Stimulated activated CD8-positive, alpha-beta memory T cell treated with anti-CD3 and anti-CD28 coated beads, Interleukin-7, amount 100 ng/mL, for 1 hour (primary cell): Measurements from ENCODE around the gene CRYBG1.
A peak's percentile ranks its signal among the peaks of the same experiment; 100 is the strongest.
"Not testable (repeated sequence)": the region's sequence is repeated elsewhere in the genome, so short reads cannot be mapped to it uniquely, and the experiment has no call there.

Experiments used
- DNase-seq, 2 donors: peaks; one replicate each; pipeline ENCODE4 v3.0.0-alpha.2; 2020; ENCODE audit warnings: low read depth in 2 of 2

CRYBG1 gene

DNA sequence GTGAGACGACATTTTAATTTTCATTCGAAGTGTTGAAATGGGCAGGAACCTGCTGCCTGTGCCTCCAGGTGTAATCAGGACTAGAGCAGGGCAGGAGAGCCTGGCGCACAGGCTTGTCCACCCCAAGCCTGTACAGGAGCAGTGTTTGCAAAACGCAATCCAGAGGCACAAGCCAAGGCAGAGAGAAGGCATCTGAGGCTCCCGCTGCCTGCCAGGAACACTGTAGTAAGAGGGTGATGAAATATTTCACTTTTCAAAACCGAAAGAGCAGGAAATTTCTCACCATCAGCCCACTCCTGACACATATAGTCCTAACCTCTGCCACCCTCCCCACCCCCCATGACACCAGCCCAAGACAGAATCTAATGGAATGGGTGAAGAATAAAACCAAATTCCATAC, 136.3 kb downstream of the CRYBG1 start:
- DNase-seq = no peak

DNA sequence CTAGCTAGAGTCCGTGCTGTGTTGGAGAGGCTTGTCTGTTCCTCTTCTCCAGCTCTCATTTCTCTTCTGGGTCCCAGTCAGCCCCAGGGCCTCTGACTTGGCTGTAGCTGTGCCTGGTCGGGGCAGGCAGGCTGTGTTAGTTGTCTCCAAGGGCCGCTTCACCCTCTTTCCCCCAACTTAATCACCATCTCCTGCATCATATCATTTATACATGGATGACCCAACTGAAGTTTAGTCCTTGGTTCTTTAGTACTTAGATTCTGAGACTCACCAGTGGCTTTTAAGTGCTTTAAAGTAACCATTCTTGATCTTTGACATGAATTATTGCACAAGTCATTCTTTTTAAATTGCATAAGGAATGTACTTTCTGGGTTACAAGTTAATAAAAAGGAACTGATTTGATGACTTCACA, 141.4 kb downstream of the CRYBG1 start:
- DNase-seq = no peak

GRCh38 chr6:106502559-106502958, 142.0 kb downstream of the CRYBG1 start:
- no peak for DNase-seq

DNA sequence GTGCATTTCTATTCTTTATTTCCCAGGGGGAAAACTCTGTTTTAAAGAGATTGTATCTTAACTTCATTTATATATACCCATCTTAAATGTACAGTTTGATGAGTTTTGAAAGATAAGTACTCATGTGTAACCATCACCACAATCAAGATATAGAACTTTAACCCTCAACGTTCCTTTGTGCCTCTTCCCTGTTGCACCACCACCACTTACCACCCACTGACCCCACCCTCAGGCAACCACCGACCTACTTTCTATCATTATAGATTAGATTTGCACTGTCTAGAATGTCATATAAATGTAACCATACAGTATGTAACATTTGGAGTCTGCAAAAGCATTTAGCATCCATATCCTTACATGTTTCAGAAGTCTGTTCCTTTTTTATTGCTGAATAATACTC, 147.8 kb downstream of the CRYBG1 start:
- no peak for DNase-seq

- no peak for DNase-seq
Observed at GRCh38 chr6:106508834-106509233, 148.3 kb downstream of the CRYBG1 start.

DNA sequence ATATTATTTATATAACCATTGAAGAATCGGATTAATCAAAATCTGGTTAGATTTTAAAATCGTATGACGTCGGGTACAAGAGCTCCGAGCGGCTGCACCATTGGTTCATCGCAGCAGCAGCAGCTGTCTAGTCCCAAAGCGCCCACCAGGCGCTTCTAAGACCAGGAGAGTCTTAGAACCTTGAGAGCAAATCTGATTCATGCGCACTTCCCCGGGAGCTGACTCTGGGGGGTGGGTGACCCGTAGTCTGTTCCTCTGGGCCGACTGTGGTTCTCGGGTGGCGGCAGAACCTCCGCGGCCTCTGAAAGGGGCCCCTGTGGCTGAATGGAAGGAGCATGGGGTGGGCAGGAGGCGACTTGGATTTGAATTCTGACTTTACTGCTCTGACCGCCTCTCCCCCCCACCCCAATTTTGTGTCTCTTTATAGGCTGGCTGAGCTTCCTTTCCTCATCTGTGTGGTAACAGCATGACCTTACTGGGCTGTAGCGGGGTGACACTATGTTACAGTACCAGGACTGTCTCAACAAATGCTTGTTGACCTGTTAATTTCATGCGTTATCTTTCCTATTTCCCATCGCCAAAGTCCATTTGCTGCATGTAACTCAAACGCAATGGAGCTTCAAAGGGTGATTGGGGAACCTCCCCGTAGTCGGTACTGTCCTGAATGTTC, 149.0 kb downstream of the CRYBG1 start:
- no peak for DNase-seq

- no peak for DNase-seq
Observed at GRCh38 chr6:106510090-106510970, 149.8 kb downstream of the CRYBG1 start.

DNA sequence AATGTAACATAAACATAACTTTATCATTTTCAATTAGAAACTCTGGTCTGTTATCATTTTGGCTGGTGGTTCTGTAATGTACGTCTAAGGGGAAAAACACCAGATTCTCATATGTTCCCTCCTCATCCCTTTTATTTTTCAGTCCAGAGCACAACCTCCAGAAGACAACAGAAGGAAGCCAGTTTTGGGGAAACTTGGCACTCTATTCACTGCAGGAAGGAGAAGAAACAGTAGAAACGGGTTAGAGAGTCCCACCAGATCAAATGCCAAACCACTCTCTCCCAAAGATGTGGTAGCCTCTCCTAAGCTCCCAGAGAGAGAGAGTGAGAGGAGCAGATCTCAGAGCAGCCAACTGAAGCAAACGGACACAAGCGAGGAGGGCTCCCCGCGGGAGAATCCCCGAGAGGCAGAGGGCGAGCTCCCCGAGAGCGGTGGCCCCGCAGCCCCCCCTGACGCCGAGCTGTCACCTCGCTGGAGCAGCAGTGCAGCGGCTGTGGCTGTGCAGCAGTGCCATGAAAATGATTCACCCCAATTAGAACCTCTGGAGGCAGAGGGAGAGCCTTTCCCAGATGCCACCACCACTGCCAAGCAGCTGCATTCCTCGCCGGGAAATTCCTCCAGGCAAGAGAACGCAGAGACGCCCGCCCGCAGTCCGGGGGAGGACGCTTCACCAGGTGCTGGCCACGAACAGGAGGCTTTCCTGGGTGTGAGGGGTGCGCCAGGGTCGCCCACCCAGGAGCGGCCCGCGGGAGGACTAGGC, 151.0 kb downstream of the CRYBG1 start:
- DNase-seq = no peak

DNA sequence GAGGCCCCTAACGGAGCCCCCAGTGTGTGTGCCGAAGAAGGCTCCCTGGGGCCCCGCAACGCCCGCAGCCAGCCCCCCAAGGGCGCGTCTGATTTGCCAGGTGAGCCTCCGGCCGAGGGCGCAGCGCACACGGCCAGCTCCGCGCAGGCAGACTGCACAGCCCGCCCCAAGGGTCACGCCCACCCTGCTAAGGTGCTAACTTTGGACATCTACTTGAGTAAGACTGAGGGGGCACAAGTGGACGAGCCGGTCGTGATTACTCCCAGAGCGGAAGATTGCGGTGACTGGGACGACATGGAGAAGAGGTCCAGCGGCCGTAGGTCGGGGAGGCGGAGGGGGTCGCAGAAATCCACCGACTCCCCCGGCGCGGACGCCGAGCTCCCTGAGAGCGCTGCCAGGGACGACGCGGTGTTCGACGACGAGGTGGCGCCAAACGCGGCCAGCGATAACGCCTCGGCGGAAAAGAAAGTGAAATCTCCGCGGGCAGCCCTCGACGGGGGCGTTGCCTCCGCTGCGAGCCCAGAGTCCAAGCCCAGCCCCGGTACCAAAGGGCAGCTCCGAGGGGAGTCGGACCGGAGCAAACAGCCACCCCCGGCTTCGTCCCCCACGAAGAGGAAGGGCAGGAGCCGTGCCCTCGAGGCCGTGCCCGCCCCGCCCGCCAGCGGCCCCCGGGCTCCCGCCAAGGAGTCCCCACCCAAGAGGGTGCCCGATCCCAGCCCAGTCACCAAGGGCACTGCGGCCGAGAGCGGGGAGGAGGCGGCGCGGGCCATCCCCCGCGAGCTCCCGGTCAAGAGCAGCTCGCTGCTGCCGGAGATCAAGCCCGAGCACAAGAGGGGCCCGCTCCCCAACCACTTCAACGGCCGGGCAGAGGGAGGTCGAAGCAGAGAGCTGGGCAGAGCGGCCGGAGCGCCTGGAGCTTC, 151.8 kb downstream of the CRYBG1 start:
- DNase-seq = peak in 1 of 2 donors; percentile 62

- DNase-seq = no peak
Observed at GRCh38 chr6:106512968-106513574, 152.6 kb downstream of the CRYBG1 start.

GRCh38 chr6:106513808-106514582, 153.5 kb downstream of the CRYBG1 start:
- DNase-seq = no peak

DNA sequence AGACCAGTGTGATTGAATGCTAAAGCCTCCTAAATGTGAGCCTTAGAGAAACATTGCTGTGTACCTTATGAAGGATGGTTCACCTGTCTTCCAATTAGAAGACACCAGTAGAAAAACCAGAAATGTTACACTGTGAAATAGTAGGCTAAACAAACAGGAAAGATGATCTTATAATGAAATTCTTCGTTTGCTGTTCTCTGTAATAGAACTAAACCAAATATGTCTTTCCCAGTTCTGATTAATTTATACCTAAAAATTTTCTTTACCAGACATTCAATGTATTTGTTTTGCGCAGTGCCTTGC, 154.0 kb downstream of the CRYBG1 start:
- no peak for DNase-seq

DNA sequence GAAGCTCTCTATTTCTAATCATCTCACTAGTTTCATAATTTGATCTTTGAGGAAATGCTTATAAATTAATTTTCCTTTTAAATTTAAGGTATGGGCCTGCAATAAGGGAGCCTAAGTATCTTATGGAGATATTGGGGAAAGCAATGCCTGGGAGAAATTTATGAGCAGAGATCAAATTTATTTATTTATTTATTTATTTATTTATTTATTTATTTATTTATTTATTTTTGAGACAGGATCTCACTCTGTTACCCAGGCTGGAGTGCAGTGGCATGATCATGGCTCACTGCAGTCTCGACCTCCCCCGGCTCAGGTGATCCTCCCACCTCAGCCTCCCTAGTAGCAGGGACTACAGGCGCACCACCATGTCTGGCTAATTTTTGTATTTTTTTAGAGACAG, 155.1 kb downstream of the CRYBG1 start:
- DNase-seq = not testable (repeated sequence)

- DNase-seq = no peak
Observed at GRCh38 chr6:106516616-106517015, 156.1 kb downstream of the CRYBG1 start.

GRCh38 chr6:106517706-106518105, 157.2 kb downstream of the CRYBG1 start:
- no peak for DNase-seq

DNA sequence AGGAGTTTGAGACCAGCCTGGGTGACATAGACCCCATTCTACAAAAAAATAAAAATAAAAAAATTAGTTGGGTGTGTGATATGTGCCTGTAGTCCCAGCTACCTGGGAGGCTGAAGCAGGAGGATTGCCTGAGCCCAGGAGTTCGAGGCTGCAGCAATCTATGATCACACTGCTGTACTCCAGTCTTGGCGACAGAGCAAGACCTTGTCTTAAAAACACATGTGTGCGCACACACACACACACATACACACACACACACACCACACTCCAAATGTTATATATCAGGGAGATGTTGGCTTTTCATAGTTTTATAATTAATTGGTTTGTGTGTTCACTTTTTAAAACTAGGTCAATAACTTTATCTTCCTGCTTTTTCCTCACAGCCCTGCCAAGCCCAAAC, 158.2 kb downstream of the CRYBG1 start:
- no peak for DNase-seq

DNA sequence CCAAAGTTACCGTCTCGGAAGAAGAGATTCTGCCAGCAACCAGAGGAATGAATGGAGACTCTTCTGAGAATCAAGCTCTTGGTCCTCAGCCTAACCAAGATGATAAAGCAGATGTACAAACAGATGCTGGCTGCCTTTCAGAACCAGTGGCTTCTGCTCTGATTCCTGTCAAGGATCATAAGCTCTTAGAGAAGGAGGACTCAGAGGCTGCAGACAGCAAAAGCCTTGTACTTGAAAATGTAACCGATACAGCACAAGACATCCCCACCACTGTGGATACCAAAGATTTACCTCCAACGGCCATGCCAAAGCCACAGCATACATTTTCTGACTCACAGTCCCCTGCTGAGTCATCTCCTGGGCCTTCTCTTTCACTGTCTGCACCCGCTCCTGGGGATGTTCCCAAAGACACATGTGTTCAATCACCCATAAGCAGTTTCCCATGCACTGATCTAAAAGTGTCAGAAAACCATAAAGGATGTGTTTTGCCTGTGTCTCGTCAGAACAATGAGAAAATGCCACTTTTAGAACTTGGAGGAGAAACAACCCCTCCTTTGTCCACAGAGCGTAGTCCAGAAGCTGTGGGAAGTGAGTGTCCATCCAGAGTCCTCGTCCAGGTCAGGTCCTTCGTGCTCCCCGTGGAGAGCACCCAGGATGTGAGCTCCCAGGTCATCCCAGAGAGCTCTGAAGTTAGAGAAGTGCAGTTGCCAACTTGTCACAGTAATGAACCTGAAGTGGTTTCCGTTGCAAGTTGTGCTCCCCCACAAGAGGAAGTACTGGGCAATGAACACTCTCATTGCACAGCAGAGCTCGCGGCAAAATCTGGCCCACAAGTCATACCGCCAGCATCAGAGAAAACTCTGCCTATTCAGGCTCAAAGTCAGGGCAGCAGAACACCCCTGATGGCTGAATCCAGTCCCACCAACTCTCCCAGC, 159.2 kb downstream of the CRYBG1 start:
- DNase-seq = peak in 1 of 2 donors; percentile 54

- DNase-seq = peak in 1 of 2 donors; percentile 61
Observed at GRCh38 chr6:106520711-106521401, 160.3 kb downstream of the CRYBG1 start.
